Astrocyte of the cerebellum (primary cell): ENCODE results near the gene GPR137C.
"Not testable (repeated sequence)": the region's sequence is repeated elsewhere in the genome, so short reads cannot be mapped to it uniquely, and the experiment has no call there.

Experiments used
- DNase-seq: peaks from one replicate; pipeline ENCODE4 v3.0.0-alpha.2; 2011; ENCODE audit warnings: low read depth
- H3K4me3 ChIP-seq: 2 replicates; pipeline ENCODE4 v1.5.1; 2011; ENCODE audit warnings: mild to moderate bottlenecking, low read depth, low read length, moderate library complexity
- CTCF ChIP-seq: IDR thresholded peaks from 2 replicates; pipeline ENCODE4 v1.5.1; 2012; ENCODE audit warnings: low read length, low read depth, moderate library complexity, mild to moderate bottlenecking; ENCODE audit errors: missing control alignments
- in situ Hi-C: cut with HindIII; loops from 2 replicates; pipeline ENCODE4 v1.10.0; 2017; ENCODE audit warnings: low sequenced_read_pairs

Gene GPR137C

GRCh38 chr14:52558688-52559087, 6.1 kb downstream of the GPR137C start:
- no peak for DNase-seq
- no peak for TF ChIP-seq CTCF
- in situ Hi-C loops = no loop called here
- no peak overlapping the region for H3K4me3 ChIP-seq

GRCh38 chr14:52563120-52563519, 10.5 kb downstream of the GPR137C start:
- no peak for DNase-seq
- no peak for TF ChIP-seq CTCF
- H3K4me3 ChIP-seq = no peak overlapping the region
- in situ Hi-C loops = no loop called here

GRCh38 chr14:52568454-52568853, 15.8 kb downstream of the GPR137C start:
- H3K4me3 ChIP-seq, DNase-seq, in situ Hi-C loops: not testable (repeated sequence)

- no peak for TF ChIP-seq CTCF
- no peak for DNase-seq
- in situ Hi-C loops = no loop called here
- no peak overlapping the region for H3K4me3 ChIP-seq
Measured at GRCh38 chr14:52575858-52576257, 23.2 kb downstream of the GPR137C start.

GRCh38 chr14:52583544-52583943, 30.9 kb downstream of the GPR137C start:
- H3K4me3 ChIP-seq = no peak overlapping the region
- TF ChIP-seq CTCF = no peak
- in situ Hi-C loops = no loop called here
- no peak for DNase-seq

GRCh38 chr14:52589646-52590045, 37.0 kb downstream of the GPR137C start:
- no peak for TF ChIP-seq CTCF
- H3K4me3 ChIP-seq = no peak overlapping the region
- no peak for DNase-seq
- in situ Hi-C loops = no loop called here

- in situ Hi-C loops = no loop called here
- no peak overlapping the region for H3K4me3 ChIP-seq
- no peak for TF ChIP-seq CTCF
- DNase-seq = no peak
Measured at GRCh38 chr14:52590318-52590717, 37.7 kb downstream of the GPR137C start.
